Frontal cortex (tissue), 4 donors: Measurements from ENCODE around the gene PHACTR3. TPM values are rescaled to one million over a fixed set of nuclear protein-coding genes. Genes with fewer than 3 reads are reported as not detected.

Experiments
- DNase-seq, 2 donors: peaks; one replicate each; pipeline ENCODE4 v3.0.0; 2012; ENCODE audit warnings: low spot score in 2 of 2
- FAIRE-seq: peaks from 2 replicates; lab custom pipeline; 2012; peaks lifted over from hg19 to GRCh38; lab: Jason Lieb, UNC
- total RNA-seq: library from RNA; depleted of rRNA; stranded (reverse); fragments of >200 nt; gene quantifications from one replicate; pipeline ENCODE4 v1.2.3, GENCODE V29; 2014
- donor health status: control.
- donor health status: control.
- donor health status: control.

PHACTR3 gene
- total RNA-seq, 1 donor from 2014 or later: 40.8 TPM

DNA sequence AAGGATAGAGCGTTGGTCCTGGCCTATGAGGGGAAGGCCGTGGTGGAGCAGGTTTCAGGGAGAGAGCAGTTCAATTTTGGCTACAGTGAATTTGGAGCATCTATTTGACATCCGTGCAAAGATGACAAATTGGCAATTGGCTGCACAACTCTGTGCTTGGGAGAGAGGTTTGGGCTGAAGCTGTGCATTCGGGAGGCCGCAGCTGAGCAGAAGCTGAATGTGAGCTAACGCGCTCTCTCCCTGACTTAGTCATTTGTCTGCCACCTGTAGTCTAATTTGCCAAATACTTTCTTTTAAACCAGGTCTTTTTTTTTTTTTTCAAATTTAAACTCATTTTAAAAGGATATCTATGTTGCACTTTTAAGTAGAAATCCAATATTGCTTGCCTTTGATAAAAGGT is 78.8 kb downstream of the PHACTR3 start:
- DNase-seq (no peak), FAIRE-seq (no peak)

DNA sequence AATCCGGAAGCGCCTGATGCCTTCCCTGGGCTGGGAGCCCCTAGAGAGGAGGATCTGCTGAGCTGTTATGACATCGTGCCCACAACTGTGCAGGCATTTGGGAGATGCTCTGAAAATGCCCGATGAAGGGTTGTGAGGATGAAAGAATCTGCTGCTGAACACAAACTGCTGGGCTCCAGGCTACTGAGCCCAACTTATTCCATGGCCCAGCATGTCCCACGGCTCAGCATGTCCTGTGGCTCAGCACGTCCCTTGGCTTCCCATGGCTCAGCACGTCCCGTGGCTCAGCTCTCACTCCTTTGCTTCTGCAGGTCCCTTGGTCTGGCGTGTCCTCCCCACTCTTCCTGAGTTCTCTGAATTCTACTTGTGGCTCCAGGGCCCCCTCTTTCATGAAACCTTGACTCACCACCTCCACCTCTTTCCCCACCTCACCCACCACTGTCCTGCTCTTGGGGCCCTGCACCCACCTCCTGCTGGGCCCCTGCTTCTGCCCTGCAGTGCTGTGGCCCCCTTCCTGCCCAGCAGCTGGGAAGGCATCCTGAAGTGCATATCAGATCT is 80.4 kb downstream of the PHACTR3 start:
- DNase-seq: no peak
- no peak for FAIRE-seq

DNA sequence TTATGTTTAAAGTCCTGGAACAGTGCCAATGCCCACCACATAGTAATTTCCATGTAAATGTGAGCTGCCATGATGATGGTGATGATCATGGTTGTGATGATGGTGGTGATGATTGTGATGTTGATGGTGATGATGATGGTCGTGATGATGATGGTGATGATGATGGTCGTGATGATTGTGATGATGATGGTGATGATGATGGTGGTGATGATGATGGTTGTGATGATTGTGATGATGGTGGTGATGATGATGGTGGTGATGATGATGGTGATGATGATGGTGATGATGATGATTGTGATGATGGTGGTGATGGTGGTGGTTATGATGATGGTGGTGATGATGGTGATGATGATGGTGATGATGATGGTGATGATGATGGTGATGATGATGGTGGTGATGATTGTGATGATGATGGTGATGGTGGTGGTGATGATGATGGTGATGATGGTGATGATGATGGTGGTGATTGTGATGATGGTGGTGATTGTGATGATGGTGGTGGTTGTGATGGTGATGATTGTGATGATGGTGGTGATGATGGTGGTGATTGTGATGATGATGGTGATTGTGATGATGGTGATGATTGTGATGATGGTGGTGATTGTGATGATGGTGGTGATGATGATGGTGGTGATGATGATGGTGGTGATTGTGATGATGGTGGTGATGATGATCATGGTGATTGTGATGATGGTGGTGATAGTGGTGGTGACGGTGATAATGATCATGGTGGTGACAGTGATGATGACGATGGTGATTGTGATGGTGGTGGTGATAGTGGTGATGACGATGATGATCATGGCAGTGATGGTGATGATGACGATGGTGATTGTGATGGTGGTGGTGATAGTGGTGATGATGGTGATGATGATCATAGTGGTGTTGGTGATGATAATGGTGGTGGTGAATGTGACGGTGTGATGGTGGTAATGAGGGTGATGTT is 82.3 kb downstream of the PHACTR3 start:
- DNase-seq (no peak), FAIRE-seq (no peak)

DNA sequence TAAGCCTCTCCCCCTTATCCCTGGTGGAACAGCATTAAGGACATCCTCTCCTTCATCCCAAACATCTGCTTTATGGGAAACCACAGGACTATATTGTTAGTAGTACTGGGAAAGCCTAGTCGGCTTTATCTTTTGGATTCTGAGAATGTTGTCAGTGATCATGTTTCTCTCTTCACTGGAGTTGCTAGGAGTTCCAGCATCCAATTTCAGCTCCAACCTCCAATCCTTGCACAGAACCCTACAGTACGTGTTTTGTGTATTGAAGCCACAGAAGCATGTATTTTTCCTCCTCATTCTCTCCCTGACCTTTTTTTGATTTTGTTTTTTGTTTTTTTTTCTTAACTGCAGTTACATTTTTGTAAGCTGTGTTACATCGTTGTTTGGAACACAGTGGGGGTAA is 84.0 kb downstream of the PHACTR3 start:
- DNase-seq (no peak), FAIRE-seq (no peak)

DNA sequence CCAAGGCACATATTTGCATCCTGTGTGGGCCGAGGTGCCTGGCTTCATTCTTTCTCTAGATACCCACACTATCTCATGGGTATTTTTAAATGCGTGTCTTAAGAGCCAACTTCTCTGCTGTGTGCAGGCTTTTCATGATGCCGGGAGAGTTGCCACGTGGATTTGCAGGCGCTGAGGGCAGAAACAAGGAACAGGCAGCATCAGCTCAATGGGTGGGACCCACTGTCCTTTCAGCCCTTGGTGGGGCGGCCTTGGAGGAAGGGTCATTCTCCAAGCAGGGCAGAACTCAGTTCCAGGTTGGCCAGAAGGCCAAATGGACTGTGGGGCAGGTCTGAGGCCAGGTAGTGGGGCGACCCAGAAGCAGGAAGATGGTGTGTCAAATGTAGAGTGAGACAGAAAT is 84.7 kb downstream of the PHACTR3 start:
- FAIRE-seq (no peak), DNase-seq (no peak)

DNA sequence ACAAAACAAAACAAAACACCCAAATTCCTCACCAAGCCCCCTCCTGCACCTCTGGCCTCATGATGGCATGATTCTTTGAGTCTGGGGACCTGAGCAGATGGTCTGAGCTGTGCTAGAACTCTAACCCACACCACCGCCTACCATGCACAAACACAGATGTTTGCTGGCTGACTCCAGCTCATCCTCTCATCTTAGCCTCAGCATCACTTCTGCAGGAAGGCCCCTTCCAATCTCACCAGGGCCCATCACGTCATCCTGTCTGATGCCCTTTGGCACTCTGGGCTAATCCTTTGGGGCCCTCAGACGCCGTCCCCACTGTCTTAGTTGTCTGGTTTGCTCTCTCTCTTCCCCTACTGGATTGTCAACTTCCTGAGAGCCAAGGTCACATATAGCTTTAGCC is 85.8 kb downstream of the PHACTR3 start:
- no peak for FAIRE-seq

DNA sequence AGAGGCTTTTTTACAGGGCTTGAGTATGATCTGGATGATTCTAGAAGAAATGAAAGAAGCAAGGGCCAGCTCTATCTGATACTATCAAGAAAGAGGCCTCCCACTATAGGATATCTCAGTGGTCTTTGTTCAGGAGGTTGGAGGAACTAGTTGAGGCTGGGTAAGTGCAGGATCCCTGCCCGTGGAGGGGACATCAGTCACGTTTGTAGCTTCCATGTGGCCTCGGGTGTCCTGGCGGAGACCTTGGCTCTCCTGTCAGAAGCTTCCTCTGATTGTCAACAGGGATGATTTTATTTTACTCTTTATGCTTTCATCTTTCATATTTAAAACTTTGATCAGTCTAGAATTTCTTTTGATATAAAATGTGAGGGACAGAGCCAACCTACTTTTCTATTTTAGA is 86.6 kb downstream of the PHACTR3 start:
- DNase-seq (no peak), FAIRE-seq (no peak)

More for the DNA sequence above, 85.8 kb downstream of the PHACTR3 start:
- no peak for DNase-seq

DNA sequence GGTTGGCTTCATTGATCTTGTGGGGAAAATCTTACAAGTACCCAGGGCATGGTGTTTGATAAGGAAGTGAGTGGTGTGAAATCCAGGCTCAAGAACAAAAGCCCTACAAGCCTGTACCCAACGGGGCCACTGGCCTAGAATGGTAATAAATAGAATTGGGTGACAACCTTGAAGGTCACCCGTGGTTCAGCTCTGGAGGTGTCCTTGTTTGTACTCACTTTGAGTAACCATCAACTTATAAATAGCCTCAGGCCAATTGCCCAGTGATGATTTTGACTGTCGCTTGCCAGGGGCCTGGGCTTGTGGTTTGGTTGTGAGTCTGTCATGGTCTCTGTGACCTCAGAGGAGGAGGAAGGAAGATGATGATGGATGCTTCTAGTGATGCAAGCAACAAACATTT is 87.8 kb downstream of the PHACTR3 start:
- DNase-seq (no peak), FAIRE-seq (no peak)

DNA sequence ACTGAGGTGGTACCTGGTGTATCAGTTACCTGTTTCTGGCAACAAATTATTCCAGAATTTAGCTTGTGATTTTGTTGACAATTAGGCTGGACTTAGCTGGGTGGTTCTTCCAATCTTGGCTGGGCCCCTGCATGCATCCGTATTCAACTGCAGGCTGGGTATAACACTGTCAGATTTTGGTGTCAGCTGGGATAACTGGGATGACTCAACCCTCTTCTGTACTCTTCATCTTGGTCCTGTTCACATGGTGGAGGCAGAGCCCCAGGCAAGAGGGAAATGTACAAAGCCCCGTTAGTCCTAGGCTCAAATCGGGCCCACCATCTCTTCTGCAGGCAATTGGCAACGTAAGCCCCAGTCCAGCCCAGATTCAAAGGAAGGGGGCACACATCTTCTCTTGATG is 89.2 kb downstream of the PHACTR3 start:
- no peak for FAIRE-seq
- no peak for DNase-seq

DNA sequence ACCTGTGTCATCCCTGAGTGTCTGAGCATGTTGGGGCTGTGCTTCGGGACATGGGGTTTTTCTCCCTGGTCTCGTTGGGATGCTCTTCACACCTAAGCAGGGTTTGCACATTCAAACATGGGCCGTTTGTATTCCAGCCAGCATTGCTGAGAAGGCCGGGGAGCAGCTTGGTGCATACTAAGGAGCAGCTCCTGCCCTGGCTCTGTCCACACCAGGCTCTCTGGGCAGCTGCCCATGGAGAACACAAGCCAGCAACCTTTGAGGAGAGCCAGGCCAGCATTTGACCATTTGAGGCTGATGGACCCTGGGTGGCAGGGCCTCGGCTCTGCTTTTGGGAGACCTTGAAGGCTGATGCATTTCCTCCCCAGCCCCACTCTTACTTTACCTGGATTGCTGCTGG is 92.1 kb downstream of the PHACTR3 start:
- DNase-seq (no peak), FAIRE-seq (no peak)

DNA sequence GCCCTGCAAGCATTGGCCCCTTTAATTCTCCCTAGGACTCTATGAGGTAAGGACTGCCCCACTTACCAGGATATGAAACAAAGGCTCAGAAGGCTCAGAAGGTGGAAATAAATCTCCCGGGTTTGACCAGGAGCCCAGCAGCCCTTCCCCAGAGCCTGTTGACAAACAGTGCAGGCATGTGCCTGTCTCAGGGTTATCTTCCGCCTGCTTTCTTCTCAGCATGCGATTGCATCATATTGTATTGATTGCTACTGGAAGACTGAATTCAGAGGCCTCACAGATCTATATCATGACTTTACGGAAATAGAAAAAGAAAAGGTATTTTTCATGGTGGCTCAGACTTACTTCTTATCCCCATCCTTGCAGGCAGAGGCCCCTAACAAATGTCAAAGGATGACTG is 92.7 kb downstream of the PHACTR3 start:
- DNase-seq: no peak
- no peak for FAIRE-seq

DNA sequence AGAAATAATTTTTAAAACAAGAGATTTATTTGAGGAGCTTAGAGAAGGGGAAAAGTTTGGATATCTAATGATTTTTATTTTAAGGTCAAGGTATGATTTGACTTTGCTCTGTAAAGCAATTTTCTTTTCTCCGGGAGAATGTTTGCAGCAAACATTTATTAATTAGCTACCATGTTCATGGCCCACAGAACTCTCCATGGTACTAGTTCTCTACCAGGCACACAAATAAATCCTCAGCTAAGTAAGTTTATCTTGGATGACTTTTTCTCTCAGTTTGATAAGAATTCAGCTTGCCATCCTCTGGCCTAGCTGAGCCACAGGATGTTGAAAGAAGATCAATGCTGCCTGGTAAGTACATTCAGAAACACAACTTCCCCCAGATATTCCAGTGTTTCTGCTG is 94.3 kb downstream of the PHACTR3 start:
- no peak for DNase-seq

DNA sequence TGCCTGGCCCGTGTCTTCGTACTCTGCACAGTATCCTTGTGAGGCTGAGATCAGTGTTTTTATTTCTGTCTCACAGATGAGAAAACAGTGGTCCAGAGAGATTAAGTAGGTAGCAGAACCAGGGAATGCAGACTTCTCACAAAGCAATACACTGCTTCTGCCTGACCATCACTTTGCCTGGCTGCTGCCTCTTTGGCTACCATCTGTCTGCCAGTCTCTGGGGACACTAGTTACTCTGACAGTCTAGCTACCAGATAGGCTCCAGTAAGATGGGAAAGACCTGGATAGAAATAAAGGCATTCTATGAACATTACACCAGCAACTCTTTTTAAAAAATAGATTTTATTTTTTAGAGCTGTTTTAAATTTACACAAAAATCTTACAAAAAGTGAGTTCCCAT is 96.9 kb downstream of the PHACTR3 start:
- FAIRE-seq: no peak
- no peak for DNase-seq

More for the DNA sequence above, 94.3 kb downstream of the PHACTR3 start:
- no peak for FAIRE-seq

DNA sequence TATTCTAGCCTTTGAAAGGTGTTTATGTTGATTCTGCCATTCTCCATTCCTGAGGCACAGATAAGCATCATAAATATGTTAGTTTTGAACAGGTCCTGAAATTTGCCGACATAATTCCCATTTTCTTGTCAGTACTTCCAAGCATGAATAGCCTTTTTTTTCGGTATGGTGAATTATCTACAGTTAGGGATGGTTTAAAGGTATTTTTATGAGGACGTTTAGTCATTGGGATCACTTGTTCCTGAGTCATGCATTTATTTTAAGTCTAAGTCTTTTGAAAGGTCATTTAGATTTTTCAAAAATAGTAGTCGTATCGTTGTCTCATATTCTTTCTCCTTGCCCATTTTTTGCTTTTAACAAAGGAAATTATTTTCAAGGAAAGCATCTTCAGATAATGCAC is 98.7 kb downstream of the PHACTR3 start:
- DNase-seq (no peak), FAIRE-seq (no peak)

DNA sequence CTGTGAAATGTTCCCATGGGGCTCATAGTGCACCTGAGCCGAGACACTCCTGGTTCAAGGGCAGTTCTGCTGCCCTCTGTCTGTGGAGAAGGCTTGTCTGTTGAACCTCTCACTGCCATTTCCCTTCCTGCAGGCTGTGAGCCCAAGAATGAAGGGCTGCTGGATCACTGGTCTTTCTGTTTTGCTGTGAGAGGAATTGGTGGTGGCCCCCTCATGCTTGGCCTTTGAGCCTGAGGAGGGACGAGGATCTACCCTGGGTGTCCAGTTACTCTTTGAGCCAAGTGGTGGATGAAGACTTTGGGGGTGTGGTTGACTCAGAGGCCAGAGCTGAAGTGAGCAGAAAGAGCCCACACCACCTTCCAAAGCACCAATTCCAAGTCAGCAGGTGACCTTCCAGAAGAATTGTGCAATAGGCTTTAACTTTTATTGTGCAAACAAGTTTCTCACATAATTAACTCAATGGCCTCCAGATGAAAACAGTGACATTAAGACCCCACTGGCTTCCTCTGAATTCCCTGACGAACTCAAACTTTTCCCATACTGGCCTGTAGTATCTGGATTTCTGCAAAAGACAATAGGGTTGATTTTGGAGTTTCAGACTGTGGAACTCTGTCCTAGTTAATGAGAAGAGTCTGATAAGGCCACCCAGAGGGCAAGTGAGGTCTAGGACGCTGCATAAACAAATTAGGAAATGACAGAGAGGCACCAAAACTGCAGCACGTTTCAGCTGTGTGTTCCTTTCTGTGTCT is 101.5 kb downstream of the PHACTR3 start:
- DNase-seq (no peak), FAIRE-seq (no peak)

DNA sequence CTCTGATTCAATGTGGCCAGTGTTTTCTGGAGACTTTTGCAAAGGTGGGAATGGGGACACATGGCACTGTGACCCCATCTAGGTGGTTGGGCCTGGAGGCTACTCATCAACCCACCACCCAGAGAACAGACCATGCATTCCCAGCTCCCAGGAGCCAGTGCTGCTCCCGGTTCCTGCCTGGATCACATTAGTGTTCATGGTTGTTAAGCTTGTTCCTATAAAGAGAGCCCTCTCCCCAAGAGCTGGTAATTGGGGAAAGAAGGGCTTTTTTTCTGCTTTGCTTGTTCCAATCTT is 102.0 kb downstream of the PHACTR3 start:
- no peak for FAIRE-seq

DNA sequence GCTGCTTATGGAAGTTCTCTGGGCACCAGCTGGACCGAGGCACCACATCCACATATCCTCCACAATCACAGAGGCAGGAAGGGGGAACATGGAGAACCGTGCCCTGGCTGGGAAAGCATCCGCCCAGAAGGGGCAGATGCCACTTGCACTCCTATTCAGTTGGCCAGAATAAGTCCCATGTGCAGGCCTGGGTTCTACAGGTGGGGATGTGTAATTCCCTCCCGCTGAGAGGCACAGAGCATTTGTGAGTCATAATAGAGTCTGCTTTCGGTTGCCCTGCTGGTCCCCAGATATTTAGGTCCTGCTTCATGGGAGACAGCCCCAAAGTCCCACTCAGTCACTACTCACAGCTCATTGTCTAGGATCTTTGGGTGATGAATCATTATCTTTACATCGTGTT is 104.0 kb downstream of the PHACTR3 start:
- no peak for FAIRE-seq
- DNase-seq: no peak

More for the DNA sequence above, 102.0 kb downstream of the PHACTR3 start:
- no peak for DNase-seq

DNA sequence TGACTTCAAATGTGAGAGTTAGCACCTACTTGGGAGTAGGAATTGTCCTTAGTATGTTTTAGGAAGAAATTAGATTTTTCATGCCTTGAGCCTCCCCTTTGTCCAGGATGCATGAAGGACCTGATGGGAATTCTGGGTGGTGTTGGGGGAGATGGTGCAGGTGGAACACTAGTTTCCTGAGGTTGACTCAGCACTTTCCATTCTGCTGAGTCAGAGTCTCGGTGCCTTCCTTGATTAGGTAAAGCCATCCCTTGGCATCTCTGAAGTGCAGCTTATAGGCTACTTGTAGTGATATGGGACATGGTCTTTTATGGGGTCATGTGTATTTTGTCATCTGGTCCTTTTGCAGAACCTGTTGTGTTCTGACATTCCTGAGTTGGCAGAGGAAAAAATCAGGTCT is 105.3 kb downstream of the PHACTR3 start:
- FAIRE-seq: no peak
- DNase-seq: no peak

DNA sequence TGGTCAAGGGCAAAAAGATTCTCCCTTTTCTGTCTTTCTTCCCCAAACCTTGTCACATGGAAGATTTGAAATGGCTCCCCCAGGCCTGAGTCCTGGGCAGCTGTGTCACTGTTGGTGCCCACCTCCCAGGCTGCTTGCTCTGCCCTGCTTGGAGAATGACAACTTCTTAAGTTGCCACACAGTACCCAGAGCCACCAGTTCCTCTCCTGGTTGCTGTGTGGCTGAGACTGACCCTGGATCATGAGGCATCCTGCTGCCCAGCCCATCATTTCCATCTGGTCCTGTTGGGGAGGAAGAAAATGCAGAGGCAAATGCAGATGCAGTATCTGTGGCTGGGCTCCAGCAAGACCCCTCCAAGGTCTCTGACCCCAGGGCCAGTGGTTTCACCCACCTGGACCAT is 113.7 kb downstream of the PHACTR3 start:
- DNase-seq: no peak
- FAIRE-seq: no peak

DNA sequence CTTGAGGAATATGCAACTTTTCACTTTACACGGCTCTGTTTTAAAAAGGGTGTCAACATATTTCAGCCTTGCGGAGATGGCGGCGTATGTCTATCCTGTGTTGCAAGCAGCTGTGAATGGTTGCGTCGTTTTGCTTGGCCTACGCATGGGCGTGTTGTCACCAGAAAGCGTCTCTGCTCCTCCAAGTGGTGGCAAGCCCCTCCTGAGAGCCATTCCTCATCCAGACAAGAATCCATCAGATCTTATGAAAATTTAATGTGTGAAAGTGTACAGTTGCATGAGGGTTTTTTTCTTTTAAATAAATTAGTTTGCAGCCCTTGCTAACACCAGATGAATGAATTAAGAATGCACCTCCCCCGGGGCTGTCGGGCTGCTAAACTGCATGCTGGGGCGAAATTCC is 114.4 kb downstream of the PHACTR3 start:
- FAIRE-seq (no peak), DNase-seq (no peak)

DNA sequence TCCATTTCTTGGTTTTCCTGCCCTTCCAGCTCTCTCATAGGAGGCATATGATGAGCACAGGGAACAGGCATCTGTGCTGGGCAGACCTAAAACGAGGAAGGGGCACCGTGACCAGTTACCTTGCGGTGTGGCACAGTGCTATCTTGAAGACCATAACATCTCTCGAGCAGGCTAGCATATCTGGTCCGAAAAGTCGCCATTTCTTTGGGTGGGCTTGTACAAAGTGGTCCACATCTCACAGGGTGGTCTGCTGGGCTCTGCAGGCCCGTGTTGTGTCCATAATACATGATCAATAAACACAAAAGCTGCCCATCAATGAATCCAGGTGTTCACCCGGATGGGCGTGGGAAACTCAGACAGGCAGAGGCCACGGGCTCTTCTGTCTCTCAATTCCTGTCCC is 115.7 kb downstream of the PHACTR3 start:
- FAIRE-seq (no peak), DNase-seq (no peak)
